ENCODE measurements around the gene SPATA6. TPM values are rescaled to one million over a fixed set of nuclear protein-coding genes. Genes with fewer than 3 reads are reported as not detected.

Gene SPATA6
- total RNA-seq, 4 donors from 2014 or later = 20.9 to 41.5 (median 34.0) TPM

- Histone ChIP-seq H3K4me1 (no peaks in the 10 kb centered on the region), H3K27me3 (no peaks in the 10 kb centered on the region), H3K9me3 (no peaks in the 10 kb centered on the region), H3K4me3 (replicated peaks in 1 of 3) (no peak overlapping the region), H3K36me3 (no peaks in the 10 kb centered on the region), H3K27ac (no peak overlapping the region)
- WGBS, 2 donors = 87 to 89% methylated on average over 7 of the region's 7 CpGs
- intact Hi-C loops (cut with DNase I) = no loop called here
- no peak for TF ChIP-seq POLR2A (IDR thresholded peaks at IDR 0.05)
- TF ChIP-seq, protein P1, sequence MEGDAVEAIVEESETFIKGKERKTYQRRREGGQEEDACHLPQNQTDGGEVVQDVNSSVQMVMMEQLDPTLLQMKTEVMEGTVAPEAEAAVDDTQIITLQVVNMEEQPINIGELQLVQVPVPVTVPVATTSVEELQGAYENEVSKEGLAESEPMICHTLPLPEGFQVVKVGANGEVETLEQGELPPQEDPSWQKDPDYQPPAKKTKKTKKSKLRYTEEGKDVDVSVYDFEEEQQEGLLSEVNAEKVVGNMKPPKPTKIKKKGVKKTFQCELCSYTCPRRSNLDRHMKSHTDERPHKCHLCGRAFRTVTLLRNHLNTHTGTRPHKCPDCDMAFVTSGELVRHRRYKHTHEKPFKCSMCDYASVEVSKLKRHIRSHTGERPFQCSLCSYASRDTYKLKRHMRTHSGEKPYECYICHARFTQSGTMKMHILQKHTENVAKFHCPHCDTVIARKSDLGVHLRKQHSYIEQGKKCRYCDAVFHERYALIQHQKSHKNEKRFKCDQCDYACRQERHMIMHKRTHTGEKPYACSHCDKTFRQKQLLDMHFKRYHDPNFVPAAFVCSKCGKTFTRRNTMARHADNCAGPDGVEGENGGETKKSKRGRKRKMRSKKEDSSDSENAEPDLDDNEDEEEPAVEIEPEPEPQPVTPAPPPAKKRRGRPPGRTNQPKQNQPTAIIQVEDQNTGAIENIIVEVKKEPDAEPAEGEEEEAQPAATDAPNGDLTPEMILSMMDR (IDR thresholded peaks at IDR 0.05) = no peak
- no peak for DNase-seq
Measured at GRCh38 chr1:48362901-48363300, 109.1 kb downstream of the SPATA6 start.

- DNase-seq = no peak
- no peaks in the 10 kb centered on the region for H3K4me1 ChIP-seq
- TF ChIP-seq POLR2A (IDR thresholded peaks at IDR 0.05) = no peak
- TF ChIP-seq, protein P1 (IDR thresholded peaks at IDR 0.05) = peak in 3 of 6 experiments; percentile 29 to 40 (median 34)
- intact Hi-C loops (cut with DNase I) = loop anchor here (10.0 kb wide), 1 partner anchor 138 kb away; no protein-coding TSS in a partner anchor
- no peaks in the 10 kb centered on the region for H3K36me3 ChIP-seq
- no peak overlapping the region for H3K27ac ChIP-seq
- H3K9me3 ChIP-seq = no peaks in the 10 kb centered on the region
- H3K4me3 ChIP-seq (replicated peaks in 1 of 3) = no peak overlapping the region
- no peaks in the 10 kb centered on the region for H3K27me3 ChIP-seq
Measured at GRCh38 chr1:48356901-48357300, 115.1 kb downstream of the SPATA6 start.

DNA sequence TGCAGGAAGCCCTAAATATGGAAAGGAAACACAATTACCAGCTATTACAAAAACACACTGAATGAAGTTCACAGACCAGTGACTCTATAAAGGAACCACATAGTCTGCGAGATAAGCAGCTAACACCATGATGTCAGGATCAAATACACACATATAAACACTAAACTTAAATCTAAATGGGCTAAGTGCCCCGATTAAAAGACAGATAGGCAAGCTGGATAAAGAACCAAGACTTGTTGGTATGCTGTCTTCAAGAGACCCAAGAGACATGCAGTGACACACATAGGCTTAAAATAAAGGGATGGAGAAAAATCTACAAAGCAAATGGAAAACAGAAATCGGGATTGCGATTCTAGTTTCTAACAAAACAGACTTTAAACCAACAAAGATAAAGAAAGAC, 127.6 kb downstream of the SPATA6 start:
- WGBS, 2 donors = 95 to 96% methylated on average over 4 of the region's 4 CpGs
- Histone ChIP-seq H3K27me3 (no peaks in the 10 kb centered on the region), H3K4me1 (no peaks in the 10 kb centered on the region), H3K27ac (no peak overlapping the region), H3K4me3 (replicated peaks in 1 of 3) (no peak overlapping the region), H3K9me3 (no peaks in the 10 kb centered on the region), H3K36me3 (no peaks in the 10 kb centered on the region)
- no peak for TF ChIP-seq POLR2A (IDR thresholded peaks at IDR 0.05)
- TF ChIP-seq, protein P1 (IDR thresholded peaks at IDR 0.05) = no peak
- no peak for DNase-seq
- intact Hi-C loops (cut with DNase I) = no loop called here

- intact Hi-C loops (cut with DNase I) = no loop called here
- H3K9me3 ChIP-seq = no peaks in the 10 kb centered on the region
- WGBS, 2 donors = 95 to 97% methylated on average over 3 of the region's 3 CpGs
Measured at GRCh38 chr1:48341221-48341620, 130.8 kb downstream of the SPATA6 start.

GRCh38 chr1:48338257-48338656, 133.7 kb downstream of the SPATA6 start:
- TF ChIP-seq POLR2A (IDR thresholded peaks at IDR 0.05) = no peak
- TF ChIP-seq, protein P1 (IDR thresholded peaks at IDR 0.05) = no peak
- no peaks in the 10 kb centered on the region for H3K27me3 ChIP-seq

More at GRCh38 chr1:48341221-48341620, 130.8 kb downstream of the SPATA6 start:
- no peaks in the 10 kb centered on the region for H3K27me3 ChIP-seq
- no peak for TF ChIP-seq POLR2A (IDR thresholded peaks at IDR 0.05)
- TF ChIP-seq, protein P1 (IDR thresholded peaks at IDR 0.05) = no peak
- H3K36me3 ChIP-seq = no peaks in the 10 kb centered on the region
- no peak overlapping the region for H3K4me3 ChIP-seq (replicated peaks in 1 of 3)
- no peak for DNase-seq
- no peaks in the 10 kb centered on the region for H3K4me1 ChIP-seq
- no peak overlapping the region for H3K27ac ChIP-seq

More at GRCh38 chr1:48338257-48338656, 133.7 kb downstream of the SPATA6 start:
- WGBS, 2 donors = 67 to 68% methylated on average over 4 of the region's 4 CpGs
- Histone ChIP-seq H3K9me3 (no peaks in the 10 kb centered on the region), H3K4me1 (no peaks in the 10 kb centered on the region), H3K4me3 (replicated peaks in 1 of 3) (no peak overlapping the region), H3K27ac (no peak overlapping the region), H3K36me3 (no peaks in the 10 kb centered on the region)
- no peak for DNase-seq
- intact Hi-C loops (cut with DNase I) = no loop called here
